ENCODE results near the gene GAL3ST2.
"Not testable (repeated sequence)": the region's sequence is repeated elsewhere in the genome, so short reads cannot be mapped to it uniquely, and the experiment has no call there.

GAL3ST2 gene

DNA sequence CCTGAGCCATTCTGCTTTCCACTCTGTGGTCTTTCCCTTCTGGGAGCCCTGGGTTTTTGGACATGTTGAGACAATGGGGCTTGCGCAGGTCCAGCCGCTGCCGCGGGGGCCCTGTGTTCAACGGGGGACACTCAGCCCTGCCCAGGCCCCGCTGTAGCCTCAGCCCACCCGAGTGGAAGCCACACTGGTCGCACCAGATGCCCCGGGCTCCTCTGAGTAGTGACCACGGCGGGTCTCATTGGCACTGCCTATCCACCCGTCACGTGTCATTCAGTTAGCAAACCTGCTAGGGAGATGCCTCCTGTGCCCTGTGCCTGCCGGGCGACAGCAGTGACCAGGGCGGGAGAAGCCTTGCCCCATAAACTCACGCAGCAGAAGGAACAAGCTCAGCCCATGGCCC lies 23.1 kb upstream of the GAL3ST2 start:
- FAIRE-seq (no peak), DNase-seq (ENCODE audit: insufficient read length, low spot score) (no peak)
- TF ChIP-seq SPI1 (IDR thresholded peaks at IDR 0.05; ENCODE audit: low read depth, low read length) = no peak
- no peak for TF ChIP-seq TAF1 (IDR thresholded peaks at IDR 0.05; ENCODE audit: low read depth, low read length)
- TF ChIP-seq PAX5 (IDR thresholded peaks at IDR 0.05; ENCODE audit: insufficient read depth, low read length, severe bottlenecking) = no peak
- TF ChIP-seq POU2F2 (IDR thresholded peaks at IDR 0.05; ENCODE audit: low read depth, low read length) = no peak
- TF ChIP-seq POLR2AphosphoS5 (IDR thresholded peaks at IDR 0.05; ENCODE audit: low read depth, low read length) = no peak
- no peak for TF ChIP-seq POLR2A (IDR thresholded peaks at IDR 0.05; ENCODE audit: low read depth, low read length)

DNA sequence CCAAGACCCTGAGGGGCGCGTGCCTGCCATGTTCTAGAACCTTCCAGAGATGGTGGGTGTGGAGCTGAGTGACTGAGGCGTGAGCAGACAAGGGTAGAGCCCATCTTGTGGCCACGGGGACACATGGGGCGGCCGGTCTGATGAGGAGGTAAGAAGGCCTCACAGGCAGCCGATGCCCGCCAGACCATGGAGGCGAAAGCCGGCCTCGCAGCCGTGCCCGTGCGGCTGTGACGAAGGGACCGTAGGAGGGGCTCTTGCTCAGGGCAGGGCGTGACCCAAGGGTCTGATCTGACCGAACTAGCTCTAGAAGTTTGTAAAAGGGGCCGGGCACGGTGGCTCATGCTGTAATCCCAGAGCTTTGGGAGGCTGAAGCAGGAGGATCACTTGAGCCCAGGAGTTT lies 22.6 kb upstream of the GAL3ST2 start:
- no peak for TF ChIP-seq POLR2AphosphoS5 (IDR thresholded peaks at IDR 0.05; ENCODE audit: low read depth, low read length)
- no peak for FAIRE-seq
- DNase-seq (ENCODE audit: insufficient read length, low spot score) = no peak

DNA sequence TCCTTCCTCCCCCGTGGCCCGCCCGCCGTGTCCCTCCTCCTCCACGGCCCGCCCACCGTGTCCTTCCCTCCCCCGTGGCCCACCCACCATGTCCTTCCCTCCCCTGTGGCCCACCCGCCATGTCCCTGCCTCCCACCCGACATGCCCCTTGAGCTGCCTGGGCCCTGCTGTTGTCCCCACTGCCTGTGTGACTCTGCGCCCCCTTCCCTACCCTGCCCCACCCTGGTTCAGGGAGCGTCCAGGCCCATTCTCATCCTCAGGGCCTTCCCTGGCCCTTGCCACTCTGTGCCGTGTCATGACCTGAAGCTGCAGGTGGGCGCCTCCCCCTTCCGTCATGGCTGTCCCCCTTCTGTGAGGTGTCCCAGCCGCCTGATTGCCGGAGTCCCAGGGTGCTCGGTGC lies 21.5 kb upstream of the GAL3ST2 start:
- TF ChIP-seq POLR2AphosphoS5 (IDR thresholded peaks at IDR 0.05; ENCODE audit: low read depth, low read length) (no peak), PAX5 (IDR thresholded peaks at IDR 0.05; ENCODE audit: insufficient read depth, low read length, severe bottlenecking) (no peak), SPI1 (IDR thresholded peaks at IDR 0.05; ENCODE audit: low read depth, low read length) (no peak), TAF1 (IDR thresholded peaks at IDR 0.05; ENCODE audit: low read depth, low read length) (no peak), POU2F2 (IDR thresholded peaks at IDR 0.05; ENCODE audit: low read depth, low read length) (no peak), POLR2A (IDR thresholded peaks at IDR 0.05; ENCODE audit: low read depth, low read length) (no peak)
- FAIRE-seq (no peak), DNase-seq (ENCODE audit: insufficient read length, low spot score) (no peak)

DNA sequence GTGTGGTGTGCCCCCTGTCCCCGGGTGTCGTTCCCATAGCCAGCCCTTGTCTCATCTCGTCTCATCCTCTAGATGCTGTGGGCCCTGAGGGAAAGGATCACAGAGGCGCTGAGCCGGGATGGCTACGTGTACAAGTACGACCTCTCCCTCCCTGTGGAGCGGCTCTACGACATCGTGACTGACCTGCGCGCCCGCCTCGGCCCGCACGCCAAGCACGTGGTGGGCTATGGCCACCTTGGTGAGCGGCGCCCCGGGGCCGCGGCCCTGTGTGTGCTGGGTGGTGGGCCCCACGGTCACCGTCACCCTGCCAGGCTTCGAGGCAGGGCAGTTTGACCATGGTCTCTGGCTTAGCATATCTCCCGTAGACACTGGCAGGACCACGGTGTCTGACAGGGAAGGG lies 20.8 kb upstream of the GAL3ST2 start:
- no peak for TF ChIP-seq POLR2A (IDR thresholded peaks at IDR 0.05; ENCODE audit: low read depth, low read length)
- no peak for TF ChIP-seq PAX5 (IDR thresholded peaks at IDR 0.05; ENCODE audit: insufficient read depth, low read length, severe bottlenecking)
- no peak for TF ChIP-seq POU2F2 (IDR thresholded peaks at IDR 0.05; ENCODE audit: low read depth, low read length)
- TF ChIP-seq POLR2AphosphoS5 (IDR thresholded peaks at IDR 0.05; ENCODE audit: low read depth, low read length) = no peak
- TF ChIP-seq TAF1 (IDR thresholded peaks at IDR 0.05; ENCODE audit: low read depth, low read length) = no peak
- no peak for TF ChIP-seq SPI1 (IDR thresholded peaks at IDR 0.05; ENCODE audit: low read depth, low read length)
- FAIRE-seq = no peak
- no peak for DNase-seq (ENCODE audit: insufficient read length, low spot score)

DNA sequence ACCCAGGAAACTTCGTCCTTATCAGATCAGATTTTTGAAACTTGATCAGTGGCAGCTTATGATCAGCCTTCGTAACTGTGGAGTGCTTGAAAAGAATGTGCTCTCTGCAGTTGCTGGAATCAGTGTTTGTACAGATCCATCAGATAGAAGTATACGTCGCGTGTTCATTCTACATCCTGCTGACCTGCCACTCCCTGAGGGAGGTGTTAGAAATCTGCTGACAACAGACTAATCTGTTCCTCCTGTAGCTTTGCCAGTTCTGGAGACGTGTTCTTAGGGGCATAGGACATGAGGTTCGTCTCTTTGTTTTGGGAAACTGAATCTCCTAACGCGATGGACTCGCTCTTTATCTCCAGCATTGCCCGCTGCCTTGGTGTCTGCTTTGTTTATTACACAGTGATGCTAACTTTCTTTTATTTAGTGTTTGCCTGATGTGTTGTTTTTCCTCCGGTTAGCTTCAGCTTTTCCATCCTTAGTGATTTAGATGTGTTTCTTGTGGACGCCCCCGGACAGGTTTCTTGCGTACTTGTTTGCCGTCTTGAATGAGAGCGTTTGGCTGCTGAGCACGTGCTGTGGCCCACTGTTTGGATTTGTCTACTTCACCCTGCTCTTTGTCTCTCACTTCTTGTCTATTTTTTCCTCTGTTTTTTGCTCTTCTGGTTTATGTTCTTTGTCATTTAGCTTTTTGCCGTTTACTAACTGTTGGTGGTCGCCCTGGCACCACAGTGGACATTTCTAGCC lies 17.4 kb upstream of the GAL3ST2 start:
- DNase-seq (ENCODE audit: insufficient read length, low spot score) (no peak), FAIRE-seq (no peak)
- TF ChIP-seq POU2F2 (IDR thresholded peaks at IDR 0.05; ENCODE audit: low read depth, low read length) (no peak), POLR2AphosphoS5 (IDR thresholded peaks at IDR 0.05; ENCODE audit: low read depth, low read length) (no peak), SPI1 (IDR thresholded peaks at IDR 0.05; ENCODE audit: low read depth, low read length) (no peak), POLR2A (IDR thresholded peaks at IDR 0.05; ENCODE audit: low read depth, low read length) (no peak), PAX5 (IDR thresholded peaks at IDR 0.05; ENCODE audit: insufficient read depth, low read length, severe bottlenecking) (no peak), TAF1 (IDR thresholded peaks at IDR 0.05; ENCODE audit: low read depth, low read length) (no peak)

DNA sequence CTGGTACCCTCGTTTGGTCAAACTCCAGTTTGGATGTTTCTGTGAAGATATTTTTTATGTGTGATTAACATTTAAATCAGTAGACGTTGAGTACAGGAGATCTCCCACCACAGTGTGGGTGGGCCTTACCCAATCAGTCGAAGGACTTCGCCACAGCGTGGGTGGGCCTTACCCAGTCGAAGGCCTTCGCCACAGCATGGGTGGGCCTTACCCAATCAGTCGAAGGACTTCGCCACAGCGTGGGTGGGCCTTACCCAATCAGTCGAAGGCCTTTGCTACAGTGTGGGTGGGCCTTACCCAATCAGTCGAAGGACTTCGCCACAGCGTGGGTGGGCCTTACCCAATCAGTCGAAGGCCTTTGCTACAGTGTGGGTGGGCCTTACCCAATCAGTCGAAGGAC lies 16.7 kb upstream of the GAL3ST2 start:
- not testable (repeated sequence) for FAIRE-seq

DNA sequence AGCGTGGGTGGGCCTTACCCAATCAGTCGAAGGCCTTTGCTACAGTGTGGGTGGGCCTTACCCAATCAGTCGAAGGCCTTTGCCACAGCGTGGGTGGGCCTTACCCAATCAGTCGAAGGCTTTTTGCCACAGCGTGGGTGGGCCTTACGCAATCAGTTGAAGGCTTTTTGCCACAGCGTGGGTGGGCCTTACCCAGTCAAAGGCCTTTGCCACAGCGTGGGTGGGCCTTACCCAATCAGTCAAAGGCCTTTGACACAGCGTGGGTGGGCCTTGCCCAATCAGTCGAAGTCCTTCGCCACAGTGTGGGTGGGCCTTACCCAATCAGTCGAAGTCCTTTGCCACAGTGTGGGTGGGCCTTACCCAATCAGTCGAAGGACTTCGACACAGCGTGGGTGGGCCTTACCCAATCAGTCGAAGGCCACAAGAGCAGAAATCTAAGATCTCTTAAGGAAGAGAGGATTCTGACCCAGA lies 16.3 kb upstream of the GAL3ST2 start:
- DNase-seq (ENCODE audit: insufficient read length, low spot score) (no peak), FAIRE-seq (no peak)
- TF ChIP-seq TAF1 (IDR thresholded peaks at IDR 0.05; ENCODE audit: low read depth, low read length) = no peak
- TF ChIP-seq POLR2A (IDR thresholded peaks at IDR 0.05; ENCODE audit: low read depth, low read length) = no peak
- TF ChIP-seq PAX5 (IDR thresholded peaks at IDR 0.05; ENCODE audit: insufficient read depth, low read length, severe bottlenecking) = no peak
- no peak for TF ChIP-seq SPI1 (IDR thresholded peaks at IDR 0.05; ENCODE audit: low read depth, low read length)
- no peak for TF ChIP-seq POLR2AphosphoS5 (IDR thresholded peaks at IDR 0.05; ENCODE audit: low read depth, low read length)
- no peak for TF ChIP-seq POU2F2 (IDR thresholded peaks at IDR 0.05; ENCODE audit: low read depth, low read length)

More for the DNA sequence above, 16.7 kb upstream of the GAL3ST2 start:
- not testable (repeated sequence) for DNase-seq (ENCODE audit: insufficient read length, low spot score)

DNA sequence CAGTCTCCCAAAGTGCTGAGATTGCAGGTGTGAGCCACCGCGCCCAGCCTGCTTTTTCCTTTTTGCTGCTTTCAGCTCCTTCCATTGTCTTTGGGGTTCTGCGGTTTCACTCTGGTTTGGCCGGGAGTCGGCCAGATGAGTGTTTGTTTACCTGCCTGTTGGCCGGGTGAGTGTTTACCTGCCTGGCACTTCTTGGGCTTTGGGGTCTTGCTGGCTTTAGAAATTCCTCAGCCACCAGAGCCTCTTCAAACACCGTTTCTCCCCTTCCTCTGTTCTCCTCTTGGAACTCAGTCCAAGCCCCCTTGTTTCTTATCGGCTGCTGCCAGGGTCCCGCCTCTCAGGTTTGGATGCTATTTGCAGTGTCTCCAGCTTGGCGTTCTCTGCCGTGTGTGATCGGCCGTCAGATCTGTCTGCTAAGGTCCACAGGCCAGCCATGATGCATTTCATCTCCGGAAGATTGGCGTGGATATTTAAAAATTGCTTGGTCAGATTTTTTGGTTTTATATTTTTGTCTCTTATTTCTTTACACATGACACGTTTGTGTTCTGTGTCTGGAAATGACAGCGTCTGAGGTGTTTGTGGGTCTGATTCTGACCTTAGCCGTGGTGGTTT lies 14.2 kb upstream of the GAL3ST2 start:
- TF ChIP-seq PAX5 (IDR thresholded peaks at IDR 0.05; ENCODE audit: insufficient read depth, low read length, severe bottlenecking) (no peak), POU2F2 (IDR thresholded peaks at IDR 0.05; ENCODE audit: low read depth, low read length) (no peak), TAF1 (IDR thresholded peaks at IDR 0.05; ENCODE audit: low read depth, low read length) (no peak), POLR2A (IDR thresholded peaks at IDR 0.05; ENCODE audit: low read depth, low read length) (no peak), SPI1 (IDR thresholded peaks at IDR 0.05; ENCODE audit: low read depth, low read length) (no peak), POLR2AphosphoS5 (IDR thresholded peaks at IDR 0.05; ENCODE audit: low read depth, low read length) (no peak)
- DNase-seq (ENCODE audit: insufficient read length, low spot score) (no peak), FAIRE-seq (no peak)

DNA sequence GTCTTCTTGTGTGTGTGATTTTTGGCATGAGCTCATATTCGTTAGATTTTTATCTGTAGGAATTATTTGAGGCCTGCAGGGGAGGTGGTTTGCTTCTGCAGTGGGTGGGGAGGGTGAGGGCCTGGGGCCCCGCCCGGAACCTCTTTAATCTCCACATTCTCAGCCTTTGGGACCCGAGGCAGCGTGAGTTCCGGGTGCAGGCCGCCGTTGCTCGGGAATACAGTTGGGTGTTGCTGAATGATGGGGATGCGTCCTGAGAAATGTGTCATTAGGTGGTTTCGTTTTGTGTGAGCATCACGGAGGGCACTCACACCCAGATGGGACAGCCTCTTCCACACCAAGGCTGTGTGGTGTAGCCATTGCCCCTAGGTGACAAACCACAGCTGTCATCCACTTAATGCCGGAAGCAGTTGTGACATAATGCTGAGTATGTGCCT lies 13.7 kb upstream of the GAL3ST2 start:
- FAIRE-seq (no peak), DNase-seq (ENCODE audit: insufficient read length, low spot score) (no peak)
- TF ChIP-seq PAX5 (IDR thresholded peaks at IDR 0.05; ENCODE audit: insufficient read depth, low read length, severe bottlenecking) (no peak), POU2F2 (IDR thresholded peaks at IDR 0.05; ENCODE audit: low read depth, low read length) (no peak), POLR2A (IDR thresholded peaks at IDR 0.05; ENCODE audit: low read depth, low read length) (no peak)

DNA sequence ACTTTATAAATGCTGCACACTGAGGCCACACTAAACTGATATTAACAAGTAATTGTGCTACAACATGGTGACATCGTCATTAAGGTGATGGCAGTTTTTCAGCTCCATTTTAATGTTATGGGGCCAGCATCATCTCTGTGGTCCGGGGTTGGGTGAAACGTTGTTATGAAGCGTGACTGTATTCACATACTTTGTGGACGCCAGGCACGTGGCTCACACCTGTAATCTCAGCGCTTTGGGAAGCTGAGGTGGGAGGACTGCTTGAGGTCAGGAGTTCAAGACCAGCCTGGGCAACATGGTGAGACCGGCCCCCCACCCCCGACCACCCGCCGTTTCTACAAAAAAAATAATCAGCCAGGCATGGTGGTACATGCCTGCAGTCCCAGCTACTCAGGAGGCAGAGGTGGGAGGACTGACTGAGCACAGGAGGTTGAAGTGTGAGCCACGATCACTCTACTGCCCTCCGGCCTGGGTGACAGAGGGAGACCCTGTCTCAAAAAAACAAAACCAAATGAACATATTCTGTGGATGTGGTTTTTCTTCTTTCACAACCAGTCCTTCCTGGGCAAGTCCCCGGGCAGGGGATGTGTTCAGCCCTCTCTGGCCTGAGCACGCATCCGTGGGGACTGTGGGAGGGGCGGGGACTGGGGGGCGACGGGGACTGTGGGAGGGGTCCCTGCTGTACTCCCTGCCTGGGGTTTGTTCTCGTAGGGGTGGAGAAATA lies 12.9 kb upstream of the GAL3ST2 start:
- no peak for TF ChIP-seq SPI1 (IDR thresholded peaks at IDR 0.05; ENCODE audit: low read depth, low read length)
- no peak for TF ChIP-seq PAX5 (IDR thresholded peaks at IDR 0.05; ENCODE audit: insufficient read depth, low read length, severe bottlenecking)
- FAIRE-seq (no peak), DNase-seq (ENCODE audit: insufficient read length, low spot score) (no peak)

Measured in GM12891 (cell line).